CD4-positive, alpha-beta T cell treated with Interleukin-4 for 4 hours (primary cell): Measurements from ENCODE around the gene DIP2B.
A peak's percentile ranks its signal among the peaks of the same experiment; 100 is the strongest.

Experiments
- DNase-seq: peaks from one replicate; pipeline ENCODE4 v3.0.0-alpha.2; 2020

Gene DIP2B

DNA sequence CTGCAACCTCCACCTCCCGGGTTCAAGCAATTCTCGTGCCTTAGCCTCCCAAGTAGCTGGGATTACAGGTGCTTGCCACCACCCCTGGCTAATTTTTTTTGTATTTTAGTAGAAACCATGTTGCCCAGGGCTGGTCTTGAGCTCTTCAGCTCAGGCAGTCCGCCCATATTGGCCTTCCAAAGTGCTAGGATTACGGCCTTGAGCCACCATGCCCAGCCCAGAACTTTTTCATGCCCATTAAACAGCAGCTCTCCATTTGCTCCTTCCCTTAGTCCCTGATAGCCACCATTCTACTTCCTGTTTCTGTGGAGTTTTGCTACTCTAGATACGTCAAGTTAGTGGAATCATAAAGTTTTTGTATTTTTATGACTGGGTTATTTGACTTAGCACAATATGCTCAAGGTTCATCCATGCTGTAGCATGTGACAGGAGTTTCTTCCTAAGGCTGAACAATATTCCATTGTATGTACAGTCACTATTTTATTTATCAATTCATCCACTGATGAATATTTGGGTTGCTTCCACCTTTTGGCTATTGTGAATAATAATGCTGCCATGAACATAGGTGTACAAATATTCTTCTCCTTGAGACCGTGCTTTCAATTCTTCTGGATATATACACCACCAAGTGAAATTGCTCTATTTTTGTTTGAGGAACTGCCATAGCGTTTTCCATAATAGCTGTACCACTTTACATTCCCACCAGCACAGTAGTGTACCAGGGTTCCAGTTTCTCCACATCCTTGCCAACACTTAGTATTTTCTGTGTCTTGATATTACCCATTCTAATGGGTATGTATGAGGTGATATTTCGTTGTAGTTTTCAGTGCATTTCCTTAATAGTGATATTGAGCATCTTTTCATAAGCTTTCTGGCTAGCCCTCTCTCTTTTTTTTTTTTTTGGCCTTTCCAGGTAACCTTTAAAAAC lies 274.1 kb downstream of the DIP2B start:
- DNase-seq, result no peak

DNA sequence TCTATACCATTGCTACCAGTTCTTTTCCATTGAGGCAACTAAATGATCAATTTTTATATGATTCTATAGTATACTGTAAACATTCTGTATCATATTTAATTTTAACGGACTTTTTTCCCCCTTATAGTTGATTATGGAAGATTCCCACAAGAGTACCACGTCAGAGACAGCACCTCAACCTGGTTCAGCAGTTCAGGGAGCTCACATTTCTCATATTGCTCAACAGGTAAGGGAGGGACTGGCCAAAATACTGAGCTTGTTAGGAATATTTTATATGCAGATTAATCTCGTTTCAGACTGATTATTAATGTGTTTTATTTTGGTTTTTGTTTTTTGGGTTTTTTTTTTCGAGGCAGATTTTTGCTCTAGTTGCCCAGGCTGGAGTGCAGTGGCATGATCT lies 275.2 kb downstream of the DIP2B start:
- no peak for DNase-seq

DNA sequence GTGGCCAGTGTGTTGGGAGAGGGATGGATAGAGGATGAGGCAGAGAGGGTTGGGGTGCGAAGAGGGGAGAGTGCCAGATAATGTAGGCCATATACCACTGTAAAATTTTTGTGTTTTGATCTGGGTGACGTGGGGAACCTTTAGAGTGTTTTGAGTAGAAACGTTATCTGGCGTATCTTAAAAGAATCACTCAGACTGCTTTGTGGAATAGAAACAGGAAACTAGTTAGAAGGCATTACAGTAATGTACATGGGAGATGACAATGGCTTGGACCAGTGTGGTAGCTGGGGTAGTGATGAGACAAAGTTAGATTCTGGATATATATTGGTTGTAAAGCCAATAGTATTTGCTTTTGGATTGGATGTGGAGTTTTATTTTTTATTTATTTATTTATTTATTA lies 279.7 kb downstream of the DIP2B start:
- DNase-seq, result peak; percentile 1

DNA sequence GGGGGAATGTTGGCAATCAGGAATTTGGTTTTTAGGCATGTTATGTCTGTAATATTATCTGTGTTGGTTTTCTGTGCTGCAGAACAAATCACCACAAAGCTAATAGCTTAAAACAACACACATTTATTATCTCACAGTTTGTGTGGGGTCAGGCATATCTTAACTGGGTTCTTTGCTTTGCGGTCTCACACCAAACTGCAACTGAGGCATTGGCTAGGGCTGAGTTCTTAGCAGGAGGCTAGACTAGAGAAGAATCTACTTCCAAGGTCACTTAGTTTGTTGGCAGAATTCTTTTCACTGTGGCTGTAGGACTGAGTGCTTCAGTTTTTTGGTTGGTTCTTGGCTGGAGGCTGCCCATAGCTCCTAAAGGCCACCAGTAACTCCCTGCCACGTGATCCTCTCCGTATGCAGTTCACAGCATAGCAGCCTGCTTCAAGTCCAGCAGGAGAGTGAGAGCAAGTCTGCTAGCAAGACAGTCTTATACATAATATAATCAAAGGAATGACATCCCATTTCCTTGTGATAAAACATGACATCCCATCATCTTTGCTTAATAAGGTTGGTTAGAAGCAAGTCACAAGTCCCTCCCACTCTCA lies 280.7 kb downstream of the DIP2B start:
- DNase-seq, result no peak

DNA sequence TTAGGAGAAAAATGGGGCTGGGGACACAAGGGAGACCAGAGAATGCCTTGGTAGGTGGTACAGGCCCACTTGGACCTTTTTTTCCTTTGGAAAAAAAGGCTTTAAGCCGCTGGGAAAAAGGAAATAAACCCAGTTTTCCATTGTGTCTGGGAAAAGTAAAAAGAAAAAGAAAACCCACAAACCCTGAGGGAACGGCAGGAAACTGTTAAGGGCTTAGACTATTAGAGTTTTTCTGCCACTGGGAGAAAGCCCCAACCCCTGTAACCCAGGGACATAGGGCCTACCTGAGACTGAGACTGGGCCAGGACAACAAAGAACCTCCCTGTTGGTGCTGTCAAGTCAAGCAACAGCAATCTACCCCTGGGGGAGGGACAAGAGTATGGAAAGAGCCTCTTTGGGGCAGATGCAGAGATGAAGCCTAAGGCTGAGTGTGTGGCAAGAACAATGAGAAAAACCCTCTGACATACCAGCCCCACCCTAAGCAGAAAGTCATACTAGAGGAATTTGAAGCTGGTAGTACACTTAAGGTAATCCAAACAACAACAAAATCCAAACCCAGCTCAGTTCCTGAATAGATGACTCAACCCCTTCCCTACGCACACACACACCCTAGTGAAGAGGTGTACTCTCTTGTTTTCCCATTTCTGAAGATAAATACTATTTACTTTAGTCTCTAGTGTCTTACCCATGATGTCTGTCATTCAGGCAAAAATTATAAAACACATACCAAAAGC lies 281.9 kb downstream of the DIP2B start:
- DNase-seq, result no peak

DNA sequence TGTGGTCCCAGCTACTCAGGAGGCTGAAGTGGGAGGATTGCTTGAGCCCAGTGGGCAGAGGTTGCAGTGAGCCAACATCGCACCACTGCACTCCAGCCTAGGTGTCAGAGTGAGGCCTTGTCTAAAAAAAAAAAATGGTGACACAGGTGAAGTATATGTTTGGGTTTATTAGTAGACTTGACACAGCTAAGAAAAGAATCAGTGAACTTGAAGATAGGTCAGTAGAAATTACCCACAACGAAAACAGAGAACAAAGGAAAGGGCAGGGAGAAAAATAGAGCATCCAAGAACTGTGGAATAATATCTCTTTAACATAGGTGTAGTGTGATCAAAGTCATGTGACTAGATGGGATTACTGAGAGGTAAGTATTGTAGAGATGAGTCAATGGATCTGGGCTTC lies 282.8 kb downstream of the DIP2B start:
- DNase-seq, result no peak

DNA sequence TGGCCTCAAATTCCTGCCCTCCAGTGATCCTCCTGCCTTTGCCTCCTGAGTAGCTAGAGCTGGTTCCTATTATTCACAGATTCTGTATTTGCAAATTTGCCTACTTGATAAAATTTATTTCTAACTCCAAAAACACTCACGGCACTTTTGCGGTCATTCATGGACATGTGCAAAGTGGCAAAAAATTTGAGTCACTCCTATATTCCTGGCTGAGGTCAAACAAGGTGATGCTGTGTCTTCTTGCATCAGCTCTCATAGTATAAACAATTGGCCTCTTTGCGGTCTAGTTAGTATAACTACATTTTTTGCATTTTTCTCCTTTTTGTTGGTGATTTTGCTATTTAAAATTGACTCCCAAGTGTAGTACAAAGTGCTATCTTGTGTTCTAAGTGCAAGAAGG lies 283.8 kb downstream of the DIP2B start:
- DNase-seq, result no peak

DNA sequence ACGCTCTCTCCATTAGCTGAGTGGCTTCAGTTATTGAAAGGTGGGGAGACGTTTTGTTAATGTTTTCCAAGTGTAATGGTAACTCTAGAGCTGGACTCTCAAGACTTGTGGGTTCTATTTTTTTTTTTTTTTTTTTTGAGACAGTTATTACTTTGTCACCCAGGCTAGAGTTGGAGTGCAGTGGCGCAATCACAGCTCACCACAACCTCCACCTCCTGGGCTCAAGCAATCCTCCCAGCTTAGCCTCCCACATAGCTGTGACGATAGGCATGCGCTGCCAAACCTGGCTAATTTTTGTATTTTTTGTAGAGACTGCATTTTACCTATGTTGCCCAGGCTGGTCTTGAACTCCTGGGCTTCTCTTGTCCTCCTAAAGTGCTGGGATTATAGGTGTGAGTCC lies 285.3 kb downstream of the DIP2B start:
- DNase-seq, result no peak
